Caco-2 (cell line): ENCODE measurements around the gene WBP1L. TPM values are rescaled to one million over a fixed set of nuclear protein-coding genes. Genes with fewer than 3 reads are reported as not detected.
A peak's percentile ranks its signal among the peaks of the same experiment; 100 is the strongest.
"Not testable (repeated sequence)": the region's sequence is repeated elsewhere in the genome, so short reads cannot be mapped to it uniquely, and the experiment has no call there.

Experiments used
- BruUV-seq: library from RNA; stranded (reverse); fragments of 400-500 nt; replicated peaks from 2 replicates; lab custom pipeline; 2021; lab: Mats Ljungman, UMichigan
- CTCF ChIA-PET: fragments of 300-600 bp; sonication (Branson Sonifier 250); formaldehyde crosslinking; loops from one replicate; lab custom pipeline; 2022; ENCODE audit warnings: antibody characterized with exemption; lab: Charles Lee
- POLR2A ChIA-PET: fragments of 300-600 bp; sonication (Branson Sonifier 250); formaldehyde crosslinking; loops from one replicate; lab custom pipeline; 2022; ENCODE audit warnings: antibody characterized with exemption; lab: Charles Lee
- DNase-seq, 2 experiments: peaks; one replicate each; pipeline versions ENCODE4 v3.0.0 to v3.0.0-alpha.2; 2020 to 2022
- H3K27me3 ChIP-seq: replicated peaks from 2 replicates; pipeline ENCODE4 v1.6.0; 2011; ENCODE audit warnings: low read length; ENCODE audit not compliant: control insufficient read depth, insufficient read depth
- H3K36me3 ChIP-seq: 2 replicates; pipeline ENCODE4 v1.5.1; 2011; ENCODE audit warnings: low read length; ENCODE audit not compliant: control insufficient read depth, insufficient read depth
- H3K4me1 ChIP-seq: fragments of 250-450 bp; sonication (Bioruptor Pico); 2 replicates; pipeline ENCODE4 v1.5.1; 2020; ENCODE audit warnings: mild to moderate bottlenecking
- H3K4me3 ChIP-seq: 2 replicates; pipeline ENCODE4 v1.5.1; 2011; ENCODE audit warnings: low read depth, mild to moderate bottlenecking, control low read depth, low read length
- H3K9me3 ChIP-seq: fragments of 250-450 bp; sonication (Bioruptor Pico); 2 replicates; pipeline ENCODE4 v1.5.1; 2020; ENCODE audit warnings: mild to moderate bottlenecking, moderate library complexity
- H3K27ac Mint-ChIP-seq: one replicate; pipeline ENCODE4 v1.8.0; 2022; ENCODE audit warnings: mixed read lengths; ENCODE audit not compliant: unreplicated experiment
- H3K27me3 Mint-ChIP-seq: one replicate; pipeline ENCODE4 v1.8.0; 2022; ENCODE audit warnings: mixed read lengths; ENCODE audit not compliant: insufficient read depth, unreplicated experiment
- H3K36me3 Mint-ChIP-seq: one replicate; pipeline ENCODE4 v1.8.0; 2022; ENCODE audit warnings: mild to moderate bottlenecking, mixed read lengths; ENCODE audit not compliant: insufficient read depth, unreplicated experiment
- H3K4me1 Mint-ChIP-seq: one replicate; pipeline ENCODE4 v1.8.0; 2022; ENCODE audit warnings: low read depth, mixed read lengths; ENCODE audit not compliant: unreplicated experiment
- H3K4me3 Mint-ChIP-seq: one replicate; pipeline ENCODE4 v1.8.0; 2022; ENCODE audit warnings: mild to moderate bottlenecking, moderate library complexity, mixed read lengths; ENCODE audit not compliant: unreplicated experiment
- H3K9me3 Mint-ChIP-seq: one replicate; pipeline ENCODE4 v1.8.0; 2022; ENCODE audit warnings: mixed read lengths; ENCODE audit not compliant: unreplicated experiment
- CTCF ChIP-seq, 2 experiments: fragments of 200-600 bp in 1 of 2; IDR thresholded peaks; 1 replicate in 1 of 2; 2 replicates in 1 of 2; pipeline versions ENCODE4 v1.5.1 to v1.8.0; 2011 to 2022; ENCODE audit warnings: antibody characterized with exemption in 1 of 2, control low read depth in 1 of 2, inconsistent platforms in 1 of 2, low read depth in 1 of 2, low read length in 1 of 2, mild to moderate bottlenecking in 1 of 2, moderate library complexity in 1 of 2; ENCODE audit not compliant: insufficient read depth in 1 of 2, severe bottlenecking in 1 of 2, unreplicated experiment in 1 of 2
- intact Hi-C: fragments of 100-400 bp; cut with micrococcal nuclease; formaldehyde crosslinking; loops from one replicate; pipeline ENCODE4 v1.10.0; 2022; ENCODE audit not compliant: unreplicated experiment
- total RNA-seq: library from RNA; stranded (reverse); gene quantifications from 2 replicates; pipeline ENCODE4 v1.2.3, GENCODE V29; 2022

WBP1L gene
- total RNA-seq, 1 experiment from 2014 or later = 28.2 TPM

- CTCF ChIA-PET = interaction anchor here (0.5 to 1.4 kb wide), 5 partner anchors 12 to 81 kb away, joined by 3 to 5 read pairs (median 4); no protein-coding TSS in a partner anchor
- TF ChIP-seq CTCF (IDR thresholded peaks at IDR 0.05; ENCODE audit: insufficient read depth in 1 of 2, low read depth in 1 of 2, low read length in 1 of 2, severe bottlenecking in 1 of 2, unreplicated experiment in 1 of 2) = no peak
- Mint-ChIP-seq H3K27ac (no peak overlapping the region), H3K9me3 (peaks cover 15% of the 10 kb centered on the region), H3K4me3 (no peak overlapping the region), H3K27me3 (no peaks in the 10 kb centered on the region), H3K36me3 (peaks cover 7% of the 10 kb centered on the region), H3K4me1 (peaks cover 16% of the 10 kb centered on the region)
- POLR2A ChIA-PET = no interaction called here
- H3K36me3 ChIP-seq = no peaks in the 10 kb centered on the region
- no peaks in the 10 kb centered on the region for H3K27me3 ChIP-seq
- no peak for DNase-seq
- no peak overlapping the region for H3K4me3 ChIP-seq
- no TSS peak for BruUV-seq
- peaks cover 29% of the 10 kb centered on the region for H3K9me3 ChIP-seq
- intact Hi-C loops = loop anchor here (2.0 to 10.0 kb wide), 2 partner anchors 35 to 411 kb away; partner anchors contain the start of genes AS3MT and RPEL1
- H3K4me1 ChIP-seq = peaks cover 14% of the 10 kb centered on the region; the same call in 1 of the 2 replicates
Measured at GRCh38 chr10:102834143-102834542, 90.4 kb downstream of the WBP1L start.

DNA sequence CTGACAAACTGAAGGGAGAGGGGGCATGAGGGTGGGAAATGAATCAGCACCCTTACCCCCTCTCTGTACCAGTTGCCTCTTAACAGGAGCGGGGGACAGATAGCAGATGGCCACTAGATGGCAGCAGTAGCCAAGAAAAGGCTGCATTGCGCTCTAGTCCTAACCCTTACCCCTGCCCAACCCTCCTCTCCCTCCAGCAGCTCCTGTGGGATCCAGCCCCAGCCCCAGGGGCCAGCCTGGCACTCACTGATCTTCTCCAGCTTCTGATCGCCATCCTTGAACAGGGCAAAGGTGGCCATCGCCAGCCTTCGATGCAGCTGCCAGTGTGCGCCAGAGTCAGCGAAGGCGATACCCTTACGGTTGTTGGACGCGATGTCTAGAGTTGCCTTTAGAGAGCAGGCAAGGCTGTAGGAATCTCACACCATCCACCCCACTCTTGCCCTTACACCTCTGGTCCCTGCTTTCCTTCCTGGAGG, 91.3 kb downstream of the WBP1L start:
- BruUV-seq = no TSS peak
- POLR2A ChIA-PET = no interaction called here
- no peak overlapping the region for H3K4me3 Mint-ChIP-seq
- intact Hi-C loops = loop anchor here (1.0 to 10.0 kb wide), 6 partner anchors 34 to 410 kb away; partner anchors contain the start of genes AS3MT and RPEL1
- DNase-seq = peak; percentile 82 to 84
- H3K9me3 ChIP-seq = peaks cover 32% of the 10 kb centered on the region
- no peaks in the 10 kb centered on the region for H3K27me3 Mint-ChIP-seq
- H3K27me3 ChIP-seq = no peaks in the 10 kb centered on the region
- H3K4me1 ChIP-seq = peaks cover 14% of the 10 kb centered on the region; the same call in 1 of the 2 replicates
- peaks cover 15% of the 10 kb centered on the region for H3K9me3 Mint-ChIP-seq
- peaks cover 16% of the 10 kb centered on the region for H3K4me1 Mint-ChIP-seq
- CTCF ChIA-PET = interaction anchor here (0.6 to 1.9 kb wide), 8 partner anchors 11 to 134 kb away, joined by 3 to 19 read pairs (median 5); partner anchors contain the start of gene CNNM2
- peak; percentile 88 to 91 for TF ChIP-seq CTCF (IDR thresholded peaks at IDR 0.05; ENCODE audit: insufficient read depth in 1 of 2, low read depth in 1 of 2, low read length in 1 of 2, severe bottlenecking in 1 of 2, unreplicated experiment in 1 of 2)
- no peaks in the 10 kb centered on the region for H3K36me3 ChIP-seq
- H3K36me3 Mint-ChIP-seq = peaks cover 7% of the 10 kb centered on the region
- no peak overlapping the region for H3K4me3 ChIP-seq
- H3K27ac Mint-ChIP-seq = no peak overlapping the region

DNA sequence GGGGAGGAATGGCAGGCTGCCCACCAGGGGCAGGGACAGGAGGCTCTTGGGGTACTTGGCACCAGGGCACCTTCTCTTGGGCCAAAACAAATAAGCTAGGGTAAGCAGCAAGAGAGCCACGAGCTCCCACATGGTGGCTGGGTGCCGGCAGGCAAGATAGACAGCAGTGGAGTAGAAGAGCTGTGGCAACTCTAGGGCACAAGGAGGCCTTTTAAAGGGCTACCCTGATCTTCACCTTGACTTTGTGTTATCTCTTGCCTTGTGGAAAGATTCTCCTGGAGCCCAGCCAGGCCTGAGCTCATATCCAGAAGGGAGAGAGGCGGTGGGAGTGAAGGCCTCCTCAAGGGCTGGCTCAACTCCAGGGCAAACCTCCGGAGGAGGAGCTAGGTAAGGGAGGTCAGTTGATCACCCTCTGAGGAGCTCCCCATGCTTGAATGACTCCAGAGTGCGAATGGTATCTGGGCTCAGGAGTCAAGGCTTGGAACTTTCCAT, 93.5 kb downstream of the WBP1L start, which contains the start of gene CYP17A1:
Gene CYP17A1 (minus strand): TSS at position 184 of the 492 bp plus-strand sequence. CDS start 52 bp downstream, at position 132.
- H3K4me3 ChIP-seq = no peak within 1 kb of the TSS
- BruUV-seq = no TSS peak
- POLR2A ChIA-PET = no interaction called here
- H3K4me1 ChIP-seq = peaks cover 14% of the 10 kb centered on the region; the same call in 1 of the 2 replicates
- Mint-ChIP-seq H3K4me1 (peaks cover 16% of the 10 kb centered on the region), H3K4me3 (no peak within 1 kb of the TSS), H3K9me3 (peaks cover 26% of the 10 kb centered on the region), H3K27ac (peak within 1 kb of the TSS; percentile 15), H3K27me3 (no peaks in the 10 kb centered on the region), H3K36me3 (peaks cover 7% of the 10 kb centered on the region)
- CTCF ChIA-PET = interaction anchor here (1.1 kb wide), 1 partner anchor 65 kb away, joined by 3 read pairs; no protein-coding TSS in a partner anchor
- H3K27me3 ChIP-seq = no peaks in the 10 kb centered on the region
- H3K9me3 ChIP-seq = peaks cover 34% of the 10 kb centered on the region
- no peak for DNase-seq
- intact Hi-C loops = loop anchor here (10.0 kb wide), 1 partner anchor 408 kb away; the partner anchor contains the start of gene RPEL1
- TF ChIP-seq CTCF (IDR thresholded peaks at IDR 0.05; ENCODE audit: insufficient read depth in 1 of 2, low read depth in 1 of 2, low read length in 1 of 2, severe bottlenecking in 1 of 2, unreplicated experiment in 1 of 2) = no peak
- H3K36me3 ChIP-seq = no peaks in the 10 kb centered on the region

DNA sequence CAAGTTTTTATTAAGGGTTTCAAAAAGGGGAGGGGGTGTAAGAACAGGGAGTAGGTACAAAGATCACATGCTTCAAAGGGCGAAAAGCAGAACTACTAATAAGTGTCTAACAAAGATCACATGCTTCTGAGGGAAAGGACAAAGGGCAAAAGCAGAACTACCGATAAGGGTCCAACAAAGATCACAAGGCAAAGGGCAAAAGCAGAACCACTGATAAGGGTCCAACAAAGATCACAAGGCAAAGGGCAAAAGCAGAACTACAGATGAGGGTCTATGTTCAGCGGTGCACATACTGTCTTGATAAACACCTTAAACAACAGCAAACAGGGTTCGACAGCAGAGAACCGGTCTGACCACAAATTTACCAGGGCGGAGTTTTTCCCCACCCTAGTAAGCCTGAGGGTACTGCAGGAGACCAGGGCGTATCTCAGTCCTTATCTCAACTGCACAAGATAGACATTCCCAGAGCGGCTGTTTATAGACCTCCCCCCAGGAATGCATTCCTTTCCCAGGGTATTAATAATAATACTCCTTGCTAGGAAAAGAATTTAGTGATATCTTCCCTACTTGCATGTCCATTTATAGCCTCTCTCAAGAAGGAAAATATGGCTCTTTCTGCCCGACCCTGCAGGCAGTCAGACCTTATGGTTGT, 94.7 kb downstream of the WBP1L start:
- intact Hi-C loops = loop anchor here (10.0 kb wide), 1 partner anchor 406 kb away; the partner anchor contains the start of gene RPEL1
- H3K9me3 ChIP-seq = peaks cover 36% of the 10 kb centered on the region
- peak in 1 of 2 experiments; percentile 42 for DNase-seq
- H3K36me3 Mint-ChIP-seq, H3K36me3 ChIP-seq, H3K27me3 Mint-ChIP-seq, BruUV-seq, POLR2A ChIA-PET, H3K27me3 ChIP-seq, H3K4me3 ChIP-seq, H3K4me3 Mint-ChIP-seq, CTCF ChIA-PET: not testable (repeated sequence)
- peak overlapping the region; percentile 15 for H3K27ac Mint-ChIP-seq
- peaks cover 14% of the 10 kb centered on the region; the same call in 1 of the 2 replicates for H3K4me1 ChIP-seq
- peaks cover 16% of the 10 kb centered on the region for H3K4me1 Mint-ChIP-seq
- peaks cover 37% of the 10 kb centered on the region for H3K9me3 Mint-ChIP-seq
